Fibroblast of mammary gland (primary cell): ENCODE results near the gene ST6GALNAC3.

Experiments
- DNase-seq: peaks from one replicate; pipeline ENCODE4 v3.0.0-alpha.2; 2010; ENCODE audit warnings: low read depth
- H3K4me3 ChIP-seq: 2 replicates; pipeline ENCODE4 v1.5.1; 2011; ENCODE audit warnings: low read depth, mild to moderate bottlenecking, low read length, moderate library complexity; ENCODE audit not compliant: control insufficient read depth
- CTCF ChIP-seq: conservative IDR thresholded peaks from 2 replicates; pipeline ENCODE4 v1.5.1; 2011; ENCODE audit warnings: low read depth, low read length, inconsistent platforms; ENCODE audit not compliant: control insufficient read depth, insufficient read depth

The ST6GALNAC3 gene

GRCh38 chr1:76388261-76388660 is 313.7 kb downstream of the ST6GALNAC3 start:
- TF ChIP-seq CTCF, result no peak
- H3K4me3 ChIP-seq, result no peak overlapping the region
- no peak for DNase-seq

- DNase-seq, result no peak
- no peak overlapping the region for H3K4me3 ChIP-seq
- TF ChIP-seq CTCF, result no peak
Measured at GRCh38 chr1:76390456-76390855, 315.9 kb downstream of the ST6GALNAC3 start.

- no peak for TF ChIP-seq CTCF
Measured at GRCh38 chr1:76395059-76395458, 320.5 kb downstream of the ST6GALNAC3 start.

GRCh38 chr1:76402128-76402527 is 327.6 kb downstream of the ST6GALNAC3 start:
- no peak for DNase-seq
- H3K4me3 ChIP-seq, result no peak overlapping the region
- TF ChIP-seq CTCF, result no peak

More at GRCh38 chr1:76395059-76395458, 320.5 kb downstream of the ST6GALNAC3 start:
- no peak overlapping the region for H3K4me3 ChIP-seq
- DNase-seq, result no peak

- no peak for TF ChIP-seq CTCF
- no peak overlapping the region for H3K4me3 ChIP-seq
- no peak for DNase-seq
Measured at GRCh38 chr1:76408303-76408702, 333.8 kb downstream of the ST6GALNAC3 start.

GRCh38 chr1:76410499-76410898 is 336.0 kb downstream of the ST6GALNAC3 start:
- TF ChIP-seq CTCF, result no peak
- no peak for DNase-seq
- no peak overlapping the region for H3K4me3 ChIP-seq

GRCh38 chr1:76418531-76418930 is 344.0 kb downstream of the ST6GALNAC3 start:
- no peak for DNase-seq
- H3K4me3 ChIP-seq, result no peak overlapping the region
- TF ChIP-seq CTCF, result no peak
